Inflammatory macrophage (primary cell): ENCODE data around the gene TMEM266.

Experiments used
- DNase-seq, 2 donors: peaks; one replicate each; pipeline ENCODE4 v3.0.0-alpha.2; 2020 to 2022

The TMEM266 gene

DNA sequence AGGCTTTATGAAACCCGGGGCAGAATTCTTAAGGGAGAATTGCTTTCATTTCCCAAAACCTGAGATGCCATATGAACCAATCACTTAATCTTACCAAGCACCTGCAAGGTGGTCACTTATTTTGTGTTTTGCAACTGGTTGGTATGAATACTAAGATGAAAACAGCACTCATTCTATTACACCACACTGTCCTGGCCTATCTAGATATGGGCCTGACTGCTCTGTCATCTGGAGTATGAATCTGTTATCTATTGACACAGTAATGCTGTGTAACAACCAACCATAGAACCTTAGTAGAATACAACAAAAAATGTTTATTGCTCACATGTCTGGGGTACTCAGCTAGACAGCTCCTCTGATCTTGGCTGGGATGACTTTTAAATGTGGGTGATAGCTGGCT is 74.8 kb downstream of the TMEM266 start:
- DNase-seq, result no peak

DNA sequence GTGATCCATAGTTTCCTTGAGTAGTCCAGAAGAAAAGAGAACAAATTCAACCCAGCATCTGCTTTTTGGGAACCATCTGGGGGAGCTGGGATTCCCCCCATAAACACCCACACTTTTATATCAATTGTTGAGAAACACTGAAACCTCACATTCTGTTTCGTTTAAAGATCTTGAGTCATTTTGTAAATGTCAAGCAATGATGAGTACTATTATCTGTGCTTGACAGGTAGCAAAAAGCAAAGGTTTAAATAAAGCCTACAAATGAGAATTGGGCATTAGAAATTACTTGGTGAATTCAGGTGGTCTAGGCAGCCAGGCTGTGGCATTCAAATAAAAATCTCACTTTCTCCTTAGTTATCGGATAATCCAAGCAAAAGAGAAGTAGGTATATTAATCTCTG is 75.7 kb downstream of the TMEM266 start:
- no peak for DNase-seq

DNA sequence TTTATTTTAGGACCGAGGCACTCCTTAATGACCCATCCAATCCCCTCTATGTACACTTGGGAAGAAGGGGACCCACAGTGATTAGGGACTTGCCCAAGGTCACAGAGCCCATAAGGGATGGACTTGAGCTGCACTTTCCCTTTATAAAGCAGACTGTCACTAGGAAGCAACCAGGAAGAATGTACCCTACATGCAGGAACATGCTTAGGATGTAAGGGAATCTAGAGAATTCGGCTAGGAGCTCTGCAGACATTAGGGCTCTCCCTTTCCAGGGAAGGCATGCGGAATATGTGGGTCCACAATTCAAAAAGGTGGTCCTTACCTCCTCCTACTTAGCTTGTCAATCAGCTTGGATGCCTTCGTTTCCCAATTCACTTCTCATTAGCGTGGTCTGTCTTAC is 78.7 kb downstream of the TMEM266 start:
- no peak for DNase-seq

DNA sequence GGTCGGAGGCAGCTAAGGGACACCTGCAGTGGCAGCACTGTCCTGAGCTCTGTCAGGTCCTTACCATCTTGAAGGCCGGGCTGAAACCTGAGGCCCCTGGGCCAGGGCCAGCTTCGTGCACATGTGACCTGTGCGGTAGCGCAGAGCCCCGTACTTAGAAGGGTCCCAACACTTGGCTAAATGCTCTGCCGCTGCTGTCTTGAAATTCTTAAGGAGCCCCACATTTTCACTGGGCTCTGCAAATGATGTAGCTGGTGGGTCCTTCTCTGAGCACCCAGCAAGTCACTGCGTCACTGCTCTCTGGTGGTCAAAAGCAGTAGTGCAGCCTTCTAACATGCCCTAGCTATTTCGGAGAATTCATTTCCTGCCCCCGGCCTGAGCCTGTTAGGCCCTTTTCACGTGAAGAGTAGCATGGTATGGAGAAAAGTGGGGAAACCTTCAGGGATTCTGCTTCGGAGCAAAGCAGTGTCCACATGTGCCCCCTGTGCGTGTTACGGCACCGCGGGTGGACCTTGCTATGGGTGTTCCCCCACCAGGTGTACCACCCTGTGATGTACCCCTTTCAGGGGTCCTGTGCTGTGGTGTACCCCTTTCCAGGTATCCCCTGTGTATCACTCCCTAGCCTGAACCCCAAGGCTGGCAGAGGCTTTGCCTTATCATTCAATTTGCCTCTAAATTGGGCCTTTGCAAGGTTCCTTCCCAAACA is 79.7 kb downstream of the TMEM266 start:
- DNase-seq, result peak; percentile 88 to 89

DNA sequence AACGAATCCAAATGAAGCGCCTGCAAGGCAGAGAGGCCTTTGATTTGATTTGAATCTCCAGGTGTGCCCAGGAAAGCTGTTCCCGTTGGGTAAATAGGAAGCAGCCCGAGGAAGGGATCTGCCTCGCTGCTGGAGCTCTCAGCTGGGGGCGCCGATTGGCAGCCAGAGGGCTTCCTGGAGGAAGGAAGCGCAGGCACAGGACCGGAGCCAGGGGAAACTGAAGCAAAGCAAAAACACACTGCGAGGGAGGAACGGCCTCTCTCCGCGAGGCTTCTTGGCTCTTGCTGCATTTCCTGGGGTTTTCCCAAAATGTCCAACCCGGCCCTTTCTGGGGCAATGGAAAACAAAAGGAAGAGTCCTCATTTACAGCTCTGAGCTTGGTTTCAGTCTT is 80.3 kb downstream of the TMEM266 start:
- DNase-seq, result peak; percentile 22 to 46

DNA sequence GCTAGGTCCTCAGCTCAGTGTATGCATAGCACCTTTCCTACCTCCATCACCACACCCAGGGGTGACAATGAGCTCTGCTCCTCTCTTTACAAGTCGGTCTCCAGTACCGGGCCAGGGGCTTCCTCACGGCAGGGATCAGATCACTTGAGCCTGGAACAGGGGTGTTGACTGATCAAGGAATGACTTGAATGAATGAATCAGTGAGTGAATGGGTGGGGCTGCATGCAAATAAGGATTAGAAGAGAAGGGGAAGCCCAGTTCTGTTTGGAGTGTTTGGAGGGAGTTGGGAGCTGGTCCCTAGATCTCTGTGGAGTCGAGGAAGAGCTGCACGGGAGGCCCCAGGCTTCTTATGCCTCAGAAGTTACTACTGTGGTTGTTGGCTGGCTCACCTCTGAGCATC is 87.0 kb downstream of the TMEM266 start:
- DNase-seq, result no peak

DNA sequence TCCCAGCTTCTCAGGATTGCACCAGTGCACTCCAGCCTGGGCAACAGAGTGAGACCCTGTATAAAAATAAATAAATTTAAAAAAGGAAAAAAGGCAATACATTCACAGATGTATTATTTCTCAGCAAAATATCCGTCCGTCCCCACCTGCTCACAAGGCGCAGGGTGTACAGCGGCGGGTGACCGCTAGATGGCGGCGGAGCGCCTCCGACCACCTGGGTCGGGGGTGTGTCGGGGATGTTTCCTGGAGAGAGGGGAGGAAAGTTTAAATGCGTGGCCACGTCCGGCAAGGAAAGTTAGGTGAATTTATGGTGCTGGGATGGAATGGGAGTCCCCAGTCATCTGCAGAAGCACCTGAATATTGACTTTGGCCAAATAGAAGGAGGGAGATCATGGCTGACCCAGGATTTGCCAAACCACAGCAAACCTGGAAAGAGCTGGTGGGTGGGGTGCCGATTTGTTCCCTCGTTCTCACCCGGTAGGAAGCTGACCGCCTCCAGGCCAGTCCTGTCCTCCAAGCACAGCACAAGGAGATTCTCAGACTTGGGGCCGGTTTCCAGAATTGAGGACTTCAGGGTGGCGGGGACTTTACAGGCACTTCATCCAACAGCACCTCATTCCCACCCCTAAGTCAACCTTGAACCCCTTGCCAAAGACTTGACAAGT is 88.3 kb downstream of the TMEM266 start:
- peak in 1 of 2 donors; percentile 34 for DNase-seq

DNA sequence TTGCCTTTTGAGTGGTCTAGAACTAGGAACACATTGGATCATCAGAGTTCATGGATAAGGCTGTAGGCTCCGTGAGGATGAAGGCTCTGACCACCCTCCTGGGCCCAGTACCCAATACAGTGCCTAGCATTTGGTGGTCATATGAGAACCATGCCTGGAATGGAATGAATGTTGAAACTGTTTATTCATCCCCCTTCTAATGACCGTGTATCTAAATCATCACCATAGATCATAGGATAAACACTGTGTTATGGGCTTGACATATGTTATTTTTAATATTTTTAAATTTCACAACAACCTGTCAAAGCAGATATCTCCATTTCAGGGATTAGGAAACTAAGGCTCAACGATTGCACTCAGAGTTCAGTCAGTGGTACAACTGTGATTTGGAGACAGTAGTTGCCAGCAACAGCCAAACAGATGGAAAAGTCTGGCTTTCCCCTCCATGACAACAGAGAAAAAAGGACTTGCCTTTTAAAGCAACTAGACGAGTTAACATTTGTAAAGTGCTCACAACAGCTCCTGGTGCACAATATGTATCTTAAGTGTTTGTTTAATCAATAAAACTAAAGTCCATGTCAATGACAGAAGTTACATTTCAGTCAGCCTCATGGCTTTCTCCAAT is 89.6 kb downstream of the TMEM266 start:
- no peak for DNase-seq

DNA sequence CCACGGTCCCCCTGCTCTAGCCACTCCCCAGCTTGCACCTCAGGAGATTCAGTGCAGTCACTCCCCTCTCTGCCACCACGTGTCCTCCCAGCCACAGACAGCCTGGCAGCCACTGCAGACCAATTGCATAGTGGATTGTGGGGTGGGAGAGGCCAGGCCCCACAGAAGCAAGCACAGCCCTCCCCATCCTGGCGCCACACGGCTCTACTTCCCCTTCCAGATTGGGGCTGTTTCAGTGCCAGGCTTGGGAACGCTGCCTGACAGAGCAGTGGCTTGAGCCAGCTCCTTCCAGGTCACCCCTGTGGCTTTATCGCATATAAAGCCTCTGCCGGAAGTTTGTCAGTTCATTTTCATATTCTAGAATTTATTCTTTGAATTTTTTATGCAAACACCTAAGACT is 90.7 kb downstream of the TMEM266 start:
- DNase-seq, result peak; percentile 60 to 67

DNA sequence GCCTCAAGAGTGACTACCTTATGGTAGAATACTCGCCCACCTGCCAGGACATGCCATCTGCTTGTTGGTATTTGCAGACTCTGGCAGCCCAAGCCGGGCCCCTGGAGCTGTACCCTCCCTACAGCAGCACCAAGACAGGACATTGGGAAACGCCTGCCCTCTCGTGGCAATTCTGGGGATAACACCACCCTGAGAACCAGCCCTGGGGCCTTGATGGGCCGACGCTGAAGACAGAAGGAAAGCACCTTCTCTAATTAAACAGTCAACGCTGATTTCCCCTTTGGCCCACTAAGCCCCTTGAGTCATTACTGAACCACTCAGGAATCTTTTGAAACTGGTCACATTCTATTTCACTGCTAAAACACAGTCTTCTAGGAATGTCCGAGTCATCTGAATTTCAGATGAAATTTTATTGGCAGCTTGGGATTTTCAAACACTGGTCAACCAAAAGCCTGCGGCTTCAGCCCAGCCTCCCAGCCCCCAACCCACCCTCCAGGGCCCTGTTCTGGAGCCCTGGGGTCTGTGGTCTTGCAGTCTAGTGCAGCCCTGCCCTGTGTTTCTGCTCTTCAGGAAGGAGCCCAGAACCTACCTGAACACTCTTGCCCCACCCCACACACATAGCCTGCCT is 91.3 kb downstream of the TMEM266 start:
- DNase-seq, result peak; percentile 71 to 77

DNA sequence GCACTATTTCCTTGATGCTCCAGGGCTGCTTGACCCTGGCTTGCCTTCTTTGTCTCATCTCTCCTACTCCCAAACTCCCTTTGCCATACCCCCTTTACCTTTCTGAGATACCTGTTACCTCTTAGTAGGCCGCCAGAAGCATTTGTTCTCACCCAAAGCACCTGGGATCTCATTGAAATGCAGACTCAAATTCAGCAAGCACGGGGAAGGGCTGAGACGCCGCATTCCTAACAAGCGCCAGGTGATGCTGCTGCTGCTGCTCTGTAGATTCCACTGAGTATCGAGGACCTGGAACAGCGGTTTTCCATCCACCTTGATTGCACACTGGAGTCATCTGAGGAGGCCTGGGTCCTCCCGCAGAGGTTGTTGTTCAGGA is 91.8 kb downstream of the TMEM266 start:
- no peak for DNase-seq

DNA sequence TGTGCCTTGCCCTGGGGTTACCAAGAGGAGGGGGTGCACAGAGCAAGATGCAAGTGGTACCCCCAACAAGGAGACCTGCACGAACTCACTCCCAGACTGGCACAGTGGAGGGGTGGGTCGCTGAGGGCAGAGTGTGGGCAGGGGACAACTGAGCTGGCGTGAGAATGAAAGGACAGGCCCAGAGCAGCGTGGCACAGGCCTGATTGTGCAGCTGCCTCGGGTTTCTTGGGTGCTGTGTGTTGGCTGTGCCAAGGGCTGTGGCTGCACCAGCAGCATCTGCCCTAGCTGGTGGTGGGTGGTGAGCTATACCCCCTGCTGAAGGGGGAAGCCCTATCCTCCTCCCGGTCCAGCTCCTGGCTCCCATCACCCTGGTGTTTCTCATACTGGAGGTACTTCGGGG is 92.4 kb downstream of the TMEM266 start:
- DNase-seq, result no peak

DNA sequence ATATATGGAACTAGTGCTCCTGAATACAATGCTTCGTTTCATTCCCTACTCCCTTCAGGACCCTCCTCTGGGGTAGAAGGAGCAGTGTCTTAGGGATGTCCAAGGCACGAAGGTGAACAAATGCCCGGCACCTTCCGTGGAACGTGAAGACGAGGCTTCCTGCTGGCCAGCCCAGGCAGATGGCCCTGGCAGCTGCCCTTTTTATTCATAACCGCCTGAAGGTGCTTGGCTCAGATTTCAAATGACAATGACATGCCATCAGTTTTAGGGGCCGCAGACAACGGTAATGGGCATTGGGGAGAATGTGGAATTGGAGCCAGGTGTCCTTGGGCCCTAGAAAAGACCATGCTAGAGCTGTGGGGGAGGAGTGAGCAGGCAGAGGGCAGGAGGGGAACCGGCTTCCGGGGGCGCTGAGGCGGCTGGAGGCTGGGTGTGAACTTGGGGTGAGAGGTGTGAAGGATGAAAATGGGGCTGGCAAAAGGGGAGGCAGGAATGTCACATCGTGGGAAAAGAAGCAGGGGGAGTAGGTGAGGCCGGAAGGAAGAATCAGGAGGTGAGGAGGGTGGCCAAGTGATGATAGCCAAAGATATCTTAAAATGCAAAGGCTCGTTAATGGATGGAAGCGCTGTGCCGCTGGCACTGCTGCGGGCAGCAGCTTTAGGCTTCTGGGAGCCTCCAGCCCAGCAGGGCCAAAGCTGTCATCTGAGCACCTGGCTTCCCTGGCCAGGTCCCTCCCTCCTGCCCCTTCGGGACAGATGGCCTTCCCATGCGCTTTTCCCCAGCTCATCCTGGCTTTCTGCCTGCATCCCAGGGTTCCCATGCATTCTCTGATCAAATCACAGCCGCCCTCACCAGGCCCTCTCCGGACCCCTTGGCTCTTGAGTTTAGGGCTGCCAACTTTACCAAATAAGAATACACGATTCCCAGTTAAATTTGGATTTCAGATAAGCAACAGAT is 93.7 kb downstream of the TMEM266 start:
- DNase-seq, result no peak

DNA sequence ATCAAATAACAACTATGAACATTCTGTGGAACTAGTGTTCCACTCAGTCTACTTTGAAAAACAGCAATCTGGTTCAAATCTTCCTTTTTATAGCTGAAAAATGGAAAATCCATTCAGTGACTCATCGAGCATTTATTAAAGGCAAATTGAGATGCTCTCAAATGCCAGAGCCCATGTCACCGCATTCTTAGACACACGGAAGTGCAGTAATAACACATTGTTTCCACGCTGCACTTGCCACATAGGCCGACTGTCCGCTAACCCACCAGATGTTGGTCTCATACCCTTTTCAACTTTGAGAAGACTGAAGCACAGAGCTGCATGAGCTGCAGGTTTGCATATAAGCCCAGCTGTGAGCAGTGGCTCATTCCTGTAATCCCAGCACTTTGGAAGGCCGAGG is 95.9 kb downstream of the TMEM266 start:
- DNase-seq, result no peak

DNA sequence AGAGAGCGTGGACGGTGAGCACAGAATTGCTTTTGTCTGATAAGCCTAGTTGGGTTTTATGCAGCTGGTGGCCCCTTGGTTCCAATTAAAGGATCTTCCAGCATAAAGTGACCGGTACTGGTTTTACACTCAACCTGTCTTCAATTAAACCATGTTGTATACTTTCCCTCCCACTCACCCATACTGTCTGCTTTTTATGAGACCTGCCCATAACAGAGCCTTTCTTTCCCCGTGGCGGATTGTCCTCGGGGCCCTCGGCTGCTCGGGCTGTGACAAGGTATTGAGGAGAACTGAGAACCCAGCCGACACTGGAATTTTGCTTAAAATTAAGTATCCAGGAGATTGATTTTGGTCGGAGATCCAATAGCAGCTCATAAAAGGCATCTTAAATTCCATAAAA is 98.4 kb downstream of the TMEM266 start:
- DNase-seq, result no peak

DNA sequence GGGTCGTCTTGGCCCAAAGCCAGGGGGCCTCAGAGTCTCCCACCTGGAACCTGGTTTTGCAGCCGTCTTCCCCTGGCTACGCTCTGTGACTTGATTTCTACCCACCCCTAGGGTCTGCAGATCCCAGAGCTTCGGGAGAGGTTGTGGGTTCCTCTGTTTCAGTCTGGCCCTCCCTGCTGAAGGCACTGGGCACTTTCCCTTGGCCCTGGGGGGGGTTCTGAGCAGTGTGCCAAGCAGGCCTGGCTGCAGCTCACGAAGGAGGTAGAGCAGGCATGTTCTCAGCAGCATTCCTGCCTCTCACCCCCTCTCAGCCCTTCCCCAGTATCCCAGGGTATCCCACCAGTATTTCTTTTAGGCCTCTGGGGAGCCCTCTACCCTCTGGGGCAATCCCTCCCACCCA is 99.0 kb downstream of the TMEM266 start:
- no peak for DNase-seq

DNA sequence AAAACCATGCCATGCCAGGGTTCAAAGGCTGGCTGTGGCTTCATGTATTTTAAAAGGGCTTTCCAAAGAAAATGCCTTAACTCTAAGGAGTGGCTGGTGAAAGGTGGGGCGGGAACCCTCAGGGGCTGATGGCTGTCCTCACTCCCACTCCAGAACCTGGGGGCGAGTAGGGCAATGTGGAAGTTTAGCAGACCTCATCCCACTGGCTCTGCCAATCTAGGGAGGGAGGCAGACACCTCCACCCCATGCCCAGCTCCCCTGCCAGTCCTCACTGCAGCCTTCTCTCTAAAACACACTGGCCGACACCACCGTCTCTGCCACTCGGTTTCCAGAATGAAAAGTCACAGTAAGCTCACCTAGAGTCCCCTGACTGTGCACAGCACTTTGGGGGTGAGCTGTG is 99.5 kb downstream of the TMEM266 start:
- DNase-seq, result no peak

DNA sequence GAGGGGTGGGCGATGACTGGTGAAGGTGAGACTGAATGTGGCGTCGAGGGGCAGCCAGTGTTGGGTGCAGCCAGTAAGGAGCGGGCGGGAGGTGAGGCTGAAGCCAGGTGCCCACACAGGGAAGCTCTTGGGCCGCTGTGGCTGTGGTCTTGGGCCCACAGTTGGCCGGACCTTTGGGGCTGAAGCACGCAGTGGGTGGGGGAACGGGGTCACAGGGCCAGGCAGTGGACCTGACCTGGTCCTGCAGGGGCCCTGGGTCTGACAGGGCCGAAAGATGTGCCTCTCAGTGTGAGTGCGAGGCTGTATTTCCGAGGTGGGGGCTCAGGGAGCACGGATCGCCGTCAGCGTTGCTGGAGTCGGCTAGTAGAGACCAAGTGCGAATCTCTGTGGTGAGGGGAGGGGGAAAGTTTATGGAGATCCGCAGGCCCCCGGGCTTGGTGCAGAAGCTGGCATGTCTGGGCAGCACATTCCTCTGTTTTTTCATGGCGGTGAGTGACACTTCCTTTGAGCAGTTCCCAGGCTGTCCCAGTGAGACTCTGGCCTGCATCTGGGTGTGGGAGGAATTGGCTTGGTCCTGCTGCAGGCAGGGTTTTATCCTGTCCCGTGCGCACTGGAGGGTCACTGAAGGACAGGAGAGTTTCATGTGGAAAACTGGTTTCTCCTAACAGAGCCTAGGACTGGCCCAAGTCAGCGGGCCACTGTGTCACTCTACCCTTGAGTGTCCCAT is 100.8 kb downstream of the TMEM266 start:
- DNase-seq, result no peak

DNA sequence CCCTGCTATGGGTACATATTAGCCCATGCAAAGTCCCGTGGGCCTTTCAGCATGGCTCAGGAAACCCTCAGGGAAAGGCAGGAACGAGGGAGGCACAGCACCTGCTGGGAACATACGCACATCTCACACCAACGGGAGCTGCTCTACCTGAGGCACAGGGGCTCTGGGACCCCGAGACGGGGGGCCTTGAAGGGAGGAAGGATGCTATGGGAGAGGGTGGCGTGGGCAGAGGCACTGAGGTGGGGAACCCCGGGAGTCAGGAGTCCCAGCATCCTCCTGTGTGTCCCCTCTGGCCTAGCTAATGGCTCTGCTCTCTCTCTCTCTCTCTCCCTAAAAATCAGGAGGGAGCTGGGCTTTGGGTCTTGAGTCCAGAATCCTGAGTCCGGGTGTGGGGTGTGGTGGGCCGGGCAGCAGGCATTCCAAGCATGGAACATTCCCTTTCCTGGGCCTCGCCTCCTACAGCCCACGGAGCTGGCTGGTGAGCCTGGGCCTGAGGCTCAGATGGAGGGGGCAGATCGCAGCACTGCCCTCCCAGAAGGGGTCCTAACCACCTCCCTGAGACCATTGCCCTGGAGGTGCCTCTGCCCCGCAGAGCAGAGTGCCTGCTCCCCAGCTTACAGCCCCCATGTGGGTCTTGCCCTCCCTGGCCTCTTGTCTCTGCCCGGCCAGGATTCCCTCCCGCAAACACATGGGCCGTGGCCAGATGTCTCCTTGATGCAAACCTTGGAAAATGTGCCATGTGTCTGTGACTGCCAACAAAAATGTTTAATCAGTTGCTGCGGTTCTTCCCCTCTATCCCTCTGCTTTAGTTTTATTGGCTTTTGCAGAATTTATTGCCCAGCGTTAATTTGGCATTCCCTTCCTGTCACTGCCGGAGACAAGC is 101.6 kb downstream of the TMEM266 start:
- DNase-seq, result no peak

DNA sequence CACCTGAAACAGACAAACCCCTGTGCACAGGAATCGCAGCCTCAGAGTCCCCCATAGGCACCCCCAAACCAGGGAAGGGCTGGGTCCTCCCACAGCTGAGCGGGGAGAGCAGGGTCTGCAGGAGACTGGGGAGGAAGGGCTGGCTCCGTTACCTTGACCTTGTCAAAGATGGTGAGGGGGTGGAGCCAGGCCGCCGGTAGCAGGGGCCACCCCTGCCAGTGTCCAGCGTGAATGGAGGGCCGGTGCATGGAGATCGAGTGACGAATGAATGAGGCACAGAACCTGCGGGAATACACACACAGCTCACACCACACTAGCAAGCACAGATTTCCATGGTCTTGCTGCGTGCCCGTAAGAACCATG is 102.2 kb downstream of the TMEM266 start:
- DNase-seq, result no peak
